GM18858 (cell line): ENCODE data around the gene CLK3.
"Not testable (repeated sequence)": the region's sequence is repeated elsewhere in the genome, so short reads cannot be mapped to it uniquely, and the experiment has no call there.

ENCODE experiments used
- ATAC-seq: cut with Tn5 transposase; IDR thresholded peaks from one replicate; pipeline ENCODE4 v1.9.1; 2021; ENCODE audit not compliant: unreplicated experiment

CLK3 gene

GRCh38 chr15:74615508-74616365 lies at the start of gene CLK3:
Gene CLK3 (plus strand): TSS chr15:74615836. CDS start chr15:74619197, 3,361 bp downstream.
- ATAC-seq, result peak; percentile 73

DNA sequence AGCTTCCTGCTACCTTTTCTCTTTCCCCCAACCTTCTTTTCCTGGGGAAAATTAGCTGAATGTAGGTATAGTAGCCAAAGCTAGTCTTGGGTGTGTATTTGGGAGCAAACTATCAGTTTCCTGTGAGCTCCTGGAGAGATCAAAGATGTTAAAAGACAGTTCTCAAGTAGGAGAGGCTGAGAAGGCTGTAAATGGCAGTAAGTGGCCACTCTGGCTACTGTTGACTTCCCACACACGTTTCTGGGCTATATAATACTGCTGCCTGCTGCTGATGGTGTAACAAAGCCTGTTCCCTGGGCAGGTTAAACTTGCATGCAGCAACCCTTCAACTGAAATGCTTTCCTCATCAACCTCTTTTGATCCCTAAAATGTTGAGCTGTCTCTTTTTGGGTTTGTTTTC lies 47.0 kb upstream of the CLK3 start:
- ATAC-seq, result no peak

DNA sequence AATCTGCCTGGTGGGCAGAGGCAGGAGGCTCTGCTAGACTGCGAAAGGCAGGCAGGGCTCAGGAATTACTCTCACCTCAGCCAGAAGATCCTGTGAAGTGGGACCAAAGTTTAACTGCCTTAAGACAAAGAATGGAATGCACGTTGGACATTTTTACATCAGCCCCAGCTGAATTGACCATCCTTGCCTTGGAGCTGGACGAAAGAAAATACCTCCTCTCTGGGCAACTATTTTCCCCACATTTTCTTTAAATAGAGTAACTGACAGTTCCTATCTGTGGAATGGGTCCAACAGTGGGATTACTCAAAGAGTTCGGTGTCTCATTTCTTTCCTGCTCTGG lies 45.9 kb upstream of the CLK3 start:
- no peak for ATAC-seq

DNA sequence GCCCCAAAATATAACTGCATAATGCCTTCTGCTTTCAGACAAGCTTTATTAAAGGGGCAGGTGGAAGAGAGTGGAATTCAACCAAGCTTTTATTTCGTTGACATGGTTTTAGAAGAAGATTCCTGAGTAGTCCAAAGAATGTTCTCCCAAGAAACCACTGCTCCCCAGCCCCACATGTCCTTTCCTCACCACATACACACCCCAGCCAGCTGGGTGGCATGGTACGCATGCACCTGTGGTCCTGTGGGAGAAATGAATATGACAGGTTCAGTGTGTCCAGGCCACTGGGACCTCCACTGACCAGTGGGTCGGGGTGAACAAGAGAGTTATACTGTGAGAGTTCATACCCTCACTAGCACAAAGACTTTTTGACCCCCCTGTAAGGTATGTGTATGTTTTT lies 44.4 kb upstream of the CLK3 start:
- no peak for ATAC-seq

DNA sequence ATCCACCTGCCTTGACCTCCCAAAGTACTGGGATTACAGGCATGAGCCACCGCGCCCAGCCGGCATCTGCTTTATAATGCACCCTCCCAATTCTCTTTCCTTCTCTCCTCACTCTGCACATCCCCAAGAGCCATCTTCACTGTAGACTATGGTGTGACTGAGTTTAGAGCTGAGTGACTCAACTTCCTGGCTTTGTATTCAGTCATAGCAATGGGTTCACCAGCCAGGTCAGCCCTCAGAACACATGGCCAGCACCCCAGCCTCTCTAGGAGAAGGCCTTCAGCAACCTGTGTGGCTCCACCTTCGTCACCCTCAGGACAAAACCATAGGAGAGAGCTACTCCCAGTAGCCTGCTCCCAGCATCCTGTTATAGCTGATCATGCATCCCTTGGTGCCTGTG lies 41.6 kb upstream of the CLK3 start:
- no peak for ATAC-seq

GRCh38 chr15:74578496-74578994 lies 37.1 kb upstream of the CLK3 start:
- ATAC-seq, result no peak

DNA sequence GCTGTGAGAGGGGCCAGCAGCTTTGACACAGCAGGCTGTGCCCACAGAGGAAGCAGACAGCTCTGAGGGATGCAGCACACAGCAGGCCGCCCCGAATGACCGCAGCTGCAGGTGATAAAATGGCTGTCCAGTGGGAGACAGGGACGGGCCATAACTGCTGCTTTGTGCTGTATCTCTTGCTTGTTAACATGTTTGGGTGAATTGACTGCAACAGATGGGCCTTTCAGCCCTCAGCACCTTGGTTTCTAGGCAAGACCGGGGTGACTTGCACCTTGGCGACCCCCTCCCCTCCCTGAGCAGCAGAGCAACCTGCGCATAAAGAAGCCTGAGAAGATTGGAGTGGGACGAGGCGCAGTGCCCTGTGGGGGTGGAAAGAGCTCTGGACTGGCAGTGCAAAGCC lies 36.6 kb upstream of the CLK3 start:
- no peak for ATAC-seq

DNA sequence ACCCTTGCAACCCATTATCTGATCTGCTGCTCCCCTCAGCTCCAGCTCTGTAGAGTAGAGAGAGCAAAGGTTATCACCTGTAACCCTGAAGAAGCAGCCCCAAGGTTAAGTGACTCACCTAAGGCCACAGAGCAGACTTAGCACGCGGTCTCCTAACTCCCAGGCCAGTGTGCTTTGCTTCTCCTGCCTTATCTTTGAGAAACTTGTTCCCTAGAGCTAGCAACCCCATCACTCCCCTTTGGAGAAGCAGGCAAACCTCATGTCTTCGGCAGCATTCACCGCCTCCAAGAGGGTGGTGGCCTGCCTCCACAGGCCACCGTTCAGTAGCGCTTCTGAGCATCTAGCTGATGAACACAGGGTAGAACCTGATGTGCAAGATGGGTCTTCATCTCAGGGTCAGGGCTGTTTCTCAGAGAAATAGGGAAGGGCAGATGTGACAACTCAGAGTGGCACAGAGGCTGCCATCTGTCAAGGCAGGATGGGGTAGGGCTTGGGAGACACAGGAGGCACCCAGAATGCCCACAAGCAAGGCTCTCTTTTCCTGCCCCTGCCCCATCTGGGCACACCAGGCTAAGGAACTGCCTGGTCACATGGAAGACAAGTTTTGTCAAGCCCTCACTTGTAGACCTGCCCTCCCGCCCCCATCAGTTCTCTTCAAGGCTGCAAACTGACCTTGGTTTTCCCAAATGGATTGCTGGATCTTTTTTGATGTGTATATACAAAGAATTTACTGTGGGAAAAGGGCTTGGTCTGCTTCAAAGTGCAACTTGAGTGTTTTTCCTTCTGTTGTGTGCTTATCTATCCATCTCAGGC lies 34.9 kb upstream of the CLK3 start:
- no peak for ATAC-seq

DNA sequence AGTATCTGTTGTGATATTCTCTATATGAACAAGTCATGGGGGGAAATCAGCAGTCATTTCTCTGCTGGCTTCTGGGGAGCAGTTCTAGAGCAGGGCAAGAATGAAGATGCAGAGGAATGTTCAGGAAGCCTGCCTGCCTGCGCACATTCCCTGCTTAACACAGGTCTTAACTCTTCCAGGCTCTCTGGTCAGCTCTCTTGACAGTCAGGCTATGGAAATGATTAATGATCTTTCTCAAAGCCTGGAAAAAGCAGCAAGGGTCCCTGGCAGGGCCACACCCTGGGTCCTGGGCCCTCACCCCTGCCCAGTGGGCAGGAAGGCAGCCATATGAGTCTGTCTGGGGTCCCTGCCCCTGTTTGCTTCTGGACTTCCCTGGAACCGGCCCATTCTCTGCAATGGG lies 31.4 kb upstream of the CLK3 start:
- no peak for ATAC-seq

GRCh38 chr15:74584779-74585178 lies 30.9 kb upstream of the CLK3 start:
- ATAC-seq, result no peak

DNA sequence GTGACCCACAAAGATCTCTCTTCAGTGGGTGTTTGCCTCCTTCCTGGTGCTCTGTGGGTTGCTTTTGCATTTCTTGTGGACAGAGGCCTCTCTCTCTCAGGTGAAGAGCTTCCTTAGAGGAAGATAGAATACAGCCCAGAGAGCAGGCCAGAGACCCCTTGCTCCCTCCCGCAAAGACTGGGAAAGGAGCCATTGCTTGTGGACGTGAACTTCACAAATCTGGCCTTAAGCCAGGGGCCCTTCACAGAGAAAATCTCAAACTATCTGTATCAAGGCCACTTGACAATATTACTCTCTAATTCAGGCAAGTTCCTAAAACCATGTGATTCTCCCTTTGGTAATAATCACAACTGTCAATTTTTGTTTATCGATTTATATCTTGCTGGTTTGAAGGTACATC lies 30.4 kb upstream of the CLK3 start:
- ATAC-seq, result no peak

DNA sequence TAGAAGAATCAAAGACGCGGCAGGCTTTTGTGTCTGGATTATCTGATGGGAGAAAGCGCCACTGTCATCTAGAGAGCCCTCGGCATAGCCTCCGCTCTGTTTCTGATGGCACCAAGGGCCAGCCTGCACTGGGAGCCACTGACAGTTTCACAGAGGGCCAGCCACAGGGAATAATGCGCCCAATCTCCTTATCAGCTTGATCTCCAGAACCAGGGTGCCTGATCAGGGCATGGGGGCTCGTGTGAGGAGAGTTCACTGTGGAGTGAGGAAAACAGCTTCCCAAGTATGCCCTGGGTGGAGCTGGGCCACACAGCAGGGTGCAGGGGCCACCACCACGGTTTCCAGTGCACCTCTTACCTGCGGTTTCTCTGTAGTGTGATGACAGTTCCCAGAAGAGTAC lies 29.8 kb upstream of the CLK3 start:
- ATAC-seq, result no peak

DNA sequence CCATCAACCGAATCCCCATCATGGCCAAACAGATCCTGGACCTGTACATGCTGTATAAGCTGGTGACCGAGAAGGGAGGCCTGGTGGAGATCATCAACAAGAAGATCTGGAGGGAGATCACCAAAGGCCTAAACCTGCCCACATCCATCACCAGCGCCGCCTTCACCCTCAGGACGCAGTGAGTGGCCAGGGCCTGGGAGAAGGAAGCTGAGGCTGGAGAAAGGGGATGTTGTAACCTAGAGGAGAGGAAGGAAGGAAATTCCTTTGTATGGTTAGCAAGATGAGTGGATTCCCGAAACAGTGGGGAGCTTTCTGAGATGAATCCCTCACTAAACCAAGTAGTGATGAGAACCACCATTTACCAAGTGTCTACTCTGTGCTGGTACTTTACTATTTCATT lies 25.8 kb upstream of the CLK3 start:
- ATAC-seq, result no peak

- no peak for ATAC-seq
Measured at GRCh38 chr15:74592222-74592621, 23.4 kb upstream of the CLK3 start.

- ATAC-seq, result no peak
Measured at GRCh38 chr15:74593122-74593521, 22.5 kb upstream of the CLK3 start.

- no peak for ATAC-seq
Measured at GRCh38 chr15:74594455-74594854, 21.2 kb upstream of the CLK3 start.

DNA sequence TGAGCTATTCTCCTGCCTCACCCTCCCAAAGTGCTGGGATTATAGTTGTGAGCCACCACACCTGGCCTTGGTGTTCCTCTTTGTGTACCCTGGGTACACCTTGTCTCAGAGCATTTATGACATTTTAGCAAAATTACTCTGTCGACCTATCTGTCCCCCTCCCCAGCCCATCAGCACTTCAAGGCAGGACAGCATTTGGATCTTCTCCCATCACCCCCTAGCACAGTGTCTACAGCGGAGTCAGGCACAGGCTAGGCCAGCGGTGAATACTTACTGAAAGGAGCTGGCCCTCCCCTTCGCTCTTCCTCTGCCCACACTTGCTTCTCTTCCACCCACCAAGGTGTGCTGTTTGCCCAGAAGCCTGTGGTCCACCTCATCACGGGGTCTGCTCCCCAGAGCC lies 20.4 kb upstream of the CLK3 start:
- no peak for ATAC-seq

DNA sequence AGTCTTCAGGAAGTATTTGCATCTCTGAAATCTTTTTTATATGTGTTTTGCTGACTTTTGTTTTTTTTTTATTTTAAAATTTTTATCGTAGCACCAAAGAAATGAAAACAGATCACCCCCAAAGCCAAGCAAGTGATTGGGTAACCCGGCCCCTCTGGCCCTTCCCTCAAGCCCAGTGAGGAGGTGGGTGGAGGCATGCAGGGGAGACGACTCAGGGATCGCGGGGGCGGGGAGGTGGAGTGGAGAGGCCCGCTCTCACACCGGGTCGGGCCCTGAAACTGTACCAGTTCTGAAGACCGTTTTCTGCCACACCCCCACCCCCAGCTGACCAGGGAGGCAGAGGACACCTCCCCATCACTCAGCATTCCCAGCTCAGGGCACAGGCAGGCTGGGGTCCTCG lies 18.9 kb upstream of the CLK3 start:
- ATAC-seq, result not testable (repeated sequence)

DNA sequence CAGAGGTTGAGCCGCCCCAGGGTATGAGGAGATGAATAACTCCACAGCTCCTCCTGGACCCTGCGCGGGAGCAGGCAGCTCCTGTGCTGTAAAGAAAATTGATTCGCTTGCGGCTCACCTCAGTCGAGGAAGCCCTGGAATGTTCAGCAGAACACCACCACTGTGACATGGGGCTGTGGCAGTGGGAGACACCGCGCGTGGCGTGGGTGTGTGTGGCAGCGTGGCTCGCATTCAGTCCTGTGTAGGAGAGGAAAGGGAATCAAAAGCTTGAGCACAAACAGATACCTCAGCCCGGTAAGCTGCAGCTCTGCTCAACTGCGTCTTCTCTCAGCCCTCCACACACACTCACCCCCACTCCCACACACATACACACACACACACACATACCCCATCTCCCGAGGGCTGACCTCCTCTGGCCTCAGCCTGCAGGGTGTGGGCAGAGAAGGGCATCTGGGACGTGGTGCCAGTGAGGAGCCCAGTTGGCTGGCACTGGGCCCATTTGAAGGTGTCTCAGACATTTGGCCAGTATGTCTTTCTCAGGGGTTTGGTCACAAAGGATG lies 18.4 kb upstream of the CLK3 start:
- ATAC-seq, result not testable (repeated sequence)

DNA sequence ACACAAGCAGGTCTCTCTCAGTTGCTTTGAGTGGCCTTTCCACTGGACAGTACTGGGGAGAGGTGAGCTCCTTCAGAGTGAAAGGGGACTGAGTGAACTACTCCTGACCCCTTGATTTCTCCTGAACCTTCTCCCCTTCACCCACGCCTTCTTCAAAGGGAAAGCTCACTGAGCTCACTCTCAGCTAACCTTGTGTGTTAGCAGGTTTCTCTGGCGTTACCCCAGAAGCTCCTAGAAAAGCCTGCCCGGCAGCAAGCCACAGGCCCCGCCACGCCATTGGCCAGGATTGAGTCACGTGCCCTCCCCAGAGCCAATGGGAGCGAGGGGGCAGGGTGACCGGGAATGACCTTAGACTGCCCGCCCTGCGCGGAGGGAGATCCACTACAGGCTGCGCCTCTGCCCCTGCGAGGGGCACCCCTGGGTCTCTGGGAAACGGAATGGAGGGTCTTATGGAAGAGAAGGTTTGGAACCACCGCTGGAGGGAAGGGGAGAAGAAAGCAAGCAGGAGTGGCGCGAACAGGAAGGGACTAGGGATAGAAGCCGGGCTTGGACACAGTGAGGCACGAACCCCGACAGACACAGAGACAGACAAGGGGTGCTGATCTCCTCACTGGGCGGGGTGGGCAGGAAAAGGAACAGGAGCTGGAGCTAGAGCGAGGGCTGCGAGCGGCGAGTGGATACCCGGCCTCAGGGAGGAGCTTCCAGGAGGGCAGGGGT lies 17.4 kb upstream of the CLK3 start:
- ATAC-seq, result peak; percentile 88

DNA sequence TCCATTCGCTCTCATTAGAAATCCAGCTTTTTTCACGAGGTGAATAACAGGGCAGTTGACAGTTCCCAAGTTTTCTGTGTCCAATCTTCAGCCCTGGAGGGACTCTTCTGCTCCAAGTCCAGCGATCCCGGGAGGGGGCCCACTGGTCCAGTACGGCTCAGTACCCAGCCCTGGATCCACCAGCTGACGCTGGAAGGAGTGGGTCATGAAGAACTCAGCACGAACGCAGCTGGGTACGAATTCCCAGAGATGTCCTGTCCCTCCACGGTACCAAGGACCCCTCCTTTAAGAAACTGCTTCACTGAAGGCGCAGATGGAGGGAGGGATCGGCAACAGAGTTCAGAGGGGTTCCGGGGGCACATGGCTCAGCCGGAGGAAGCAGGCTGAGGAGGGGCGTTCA lies 16.5 kb upstream of the CLK3 start:
- no peak for ATAC-seq
